Fibroblast of lung (primary cell): ENCODE results near the gene MVP. TPM values are rescaled to one million over a fixed set of nuclear protein-coding genes. Genes with fewer than 3 reads are reported as not detected.

Experiments
- DNase-seq, 2 donors: peaks; one replicate each; pipeline versions ENCODE4 v3.0.0 to v3.0.0-alpha.2; 2010; ENCODE audit warnings: low read depth in 2 of 2
- H2AFZ ChIP-seq: 2 replicates; pipeline ENCODE4 v1.5.1; 2012; ENCODE audit warnings: low read length, control low read depth, inconsistent platforms
- H3K27ac ChIP-seq: 2 replicates; pipeline ENCODE4 v1.5.1; 2011; ENCODE audit warnings: low read length, control low read depth; ENCODE audit not compliant: insufficient read depth
- H3K27me3 ChIP-seq: 2 replicates; pipeline ENCODE4 v1.5.1; 2011; ENCODE audit warnings: mild to moderate bottlenecking, low read length; ENCODE audit not compliant: control insufficient read depth, insufficient read depth
- H3K36me3 ChIP-seq: 2 replicates; pipeline ENCODE4 v1.5.1; 2011; ENCODE audit warnings: low read length; ENCODE audit not compliant: control insufficient read depth, insufficient read depth
- H3K4me1 ChIP-seq: 2 replicates; pipeline ENCODE4 v1.5.1; 2011; ENCODE audit warnings: low read length; ENCODE audit not compliant: control insufficient read depth, insufficient read depth; ENCODE audit errors: extremely low read depth
- H3K4me2 ChIP-seq: 2 replicates; pipeline ENCODE4 v1.5.1; 2011; ENCODE audit warnings: low read length, control low read depth; ENCODE audit not compliant: insufficient read depth; ENCODE audit errors: extremely low read depth
- H3K4me3 ChIP-seq, 4 experiments: fragments of 200-600 bp in 1 of 4; sonication (generic) in 1 of 4; replicated peaks in 1 of 4; 2 replicates each; pipeline ENCODE4 v1.5.1; 2011 to 2016; ENCODE audit warnings: low read length in 4 of 4, low read depth in 3 of 4, mild to moderate bottlenecking in 3 of 4, control low read depth in 2 of 4, inconsistent platforms in 1 of 4, mixed read lengths in 1 of 4; ENCODE audit not compliant: insufficient read depth in 1 of 4; ENCODE audit errors: control extremely low read depth in 1 of 4
- H3K79me2 ChIP-seq: 2 replicates; pipeline ENCODE4 v1.5.1; 2012; ENCODE audit warnings: mild to moderate bottlenecking, low read length, inconsistent platforms; ENCODE audit not compliant: control insufficient read depth, insufficient read depth
- H3K9ac ChIP-seq: 2 replicates; pipeline ENCODE4 v1.5.1; 2011; ENCODE audit warnings: mild to moderate bottlenecking, low read length, control low read depth; ENCODE audit not compliant: insufficient read depth
- H3K9me3 ChIP-seq: 2 replicates; pipeline ENCODE4 v1.5.1; 2012; ENCODE audit warnings: low read depth, low read length; ENCODE audit not compliant: control insufficient read depth, insufficient read depth
- H4K20me1 ChIP-seq: 2 replicates; pipeline ENCODE4 v1.5.1; 2011; ENCODE audit warnings: low read length; ENCODE audit not compliant: control insufficient read depth, insufficient read depth; ENCODE audit errors: extremely low read depth
- EZH2 ChIP-seq: IDR thresholded peaks from 2 replicates; pipeline ENCODE4 v1.5.1; 2012; ENCODE audit warnings: low read length, control low read depth, mild to moderate bottlenecking; ENCODE audit errors: missing control alignments
- polyA plus RNA-seq, 2 donors: library from polyadenylated mRNA; depleted of rRNA in 1 of 2; stranded (reverse) in 1 of 2; unstranded in 1 of 2; fragments of >200 nt; gene quantifications; 2 replicates each; pipeline ENCODE4 v1.2.1, GENCODE V29; 2011 to 2012; ENCODE audit warnings: missing spikeins in 1 of 2
- total RNA-seq: library from RNA; depleted of rRNA; stranded (reverse); fragments of >200 nt; gene quantifications from 2 replicates; pipeline ENCODE4 v1.2.1, GENCODE V29; 2014
- TF ChIP-seq, protein P1 (sequence below), 2 donors: IDR thresholded peaks in 1 of 2; conservative IDR thresholded peaks in 1 of 2; 1 replicate in 1 of 2; 2 replicates in 1 of 2; pipeline ENCODE4 v1.5.1; 2011 to 2012; ENCODE audit warnings: low read length in 2 of 2, control low read depth in 1 of 2, inconsistent platforms in 1 of 2, low read depth in 1 of 2, mild to moderate bottlenecking in 1 of 2

MVP gene
- total and polyA plus RNA-seq, 2 donors (not counting 1 experiment from before 2014, with no cell fraction given) = 208 to 518 TPM

GRCh38 chr16:29849505-29849904, 29.2 kb downstream of the MVP start:
- H3K9me3 ChIP-seq = no peaks in the 10 kb centered on the region
- H4K20me1 ChIP-seq = no peaks in the 10 kb centered on the region
- no peaks in the 10 kb centered on the region for H3K27me3 ChIP-seq
- no peak overlapping the region for H3K4me2 ChIP-seq
- no peaks in the 10 kb centered on the region for H3K79me2 ChIP-seq
- no peak overlapping the region for H3K27ac ChIP-seq
- TF ChIP-seq, protein P1, sequence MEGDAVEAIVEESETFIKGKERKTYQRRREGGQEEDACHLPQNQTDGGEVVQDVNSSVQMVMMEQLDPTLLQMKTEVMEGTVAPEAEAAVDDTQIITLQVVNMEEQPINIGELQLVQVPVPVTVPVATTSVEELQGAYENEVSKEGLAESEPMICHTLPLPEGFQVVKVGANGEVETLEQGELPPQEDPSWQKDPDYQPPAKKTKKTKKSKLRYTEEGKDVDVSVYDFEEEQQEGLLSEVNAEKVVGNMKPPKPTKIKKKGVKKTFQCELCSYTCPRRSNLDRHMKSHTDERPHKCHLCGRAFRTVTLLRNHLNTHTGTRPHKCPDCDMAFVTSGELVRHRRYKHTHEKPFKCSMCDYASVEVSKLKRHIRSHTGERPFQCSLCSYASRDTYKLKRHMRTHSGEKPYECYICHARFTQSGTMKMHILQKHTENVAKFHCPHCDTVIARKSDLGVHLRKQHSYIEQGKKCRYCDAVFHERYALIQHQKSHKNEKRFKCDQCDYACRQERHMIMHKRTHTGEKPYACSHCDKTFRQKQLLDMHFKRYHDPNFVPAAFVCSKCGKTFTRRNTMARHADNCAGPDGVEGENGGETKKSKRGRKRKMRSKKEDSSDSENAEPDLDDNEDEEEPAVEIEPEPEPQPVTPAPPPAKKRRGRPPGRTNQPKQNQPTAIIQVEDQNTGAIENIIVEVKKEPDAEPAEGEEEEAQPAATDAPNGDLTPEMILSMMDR (conservative IDR thresholded peaks at IDR 0.05 in 1 of 2, IDR thresholded peaks at IDR 0.05 in 1 of 2; ENCODE audit: low read depth in 1 of 2, low read length in 2 of 2) = no peak
- no peak for TF ChIP-seq EZH2
- no peak overlapping the region for H3K4me3 ChIP-seq
- no peaks in the 10 kb centered on the region for H3K4me1 ChIP-seq
- H3K36me3 ChIP-seq = peaks cover 36% of the 10 kb centered on the region
- no peak overlapping the region for H3K9ac ChIP-seq
- no peak overlapping the region for H2AFZ ChIP-seq
- no peak for DNase-seq

- no peaks in the 10 kb centered on the region for H4K20me1 ChIP-seq
- no peaks in the 10 kb centered on the region for H3K9me3 ChIP-seq
- H3K36me3 ChIP-seq = peaks cover 24% of the 10 kb centered on the region
- no peak overlapping the region for H3K27ac ChIP-seq
- H3K4me1 ChIP-seq = no peaks in the 10 kb centered on the region
- no peak overlapping the region for H3K4me2 ChIP-seq
- no peaks in the 10 kb centered on the region for H3K79me2 ChIP-seq
- no peak for TF ChIP-seq EZH2
- TF ChIP-seq, protein P1 (conservative IDR thresholded peaks at IDR 0.05 in 1 of 2, IDR thresholded peaks at IDR 0.05 in 1 of 2; ENCODE audit: low read depth in 1 of 2, low read length in 2 of 2) = no peak
- H3K4me3 ChIP-seq = no peak overlapping the region
- no peak for DNase-seq
- no peaks in the 10 kb centered on the region for H3K27me3 ChIP-seq
- H3K9ac ChIP-seq = no peak overlapping the region
- H2AFZ ChIP-seq = no peak overlapping the region
These were observed 30.7 kb downstream of the MVP start for GRCh38 chr16:29850998-29851397.

DNA sequence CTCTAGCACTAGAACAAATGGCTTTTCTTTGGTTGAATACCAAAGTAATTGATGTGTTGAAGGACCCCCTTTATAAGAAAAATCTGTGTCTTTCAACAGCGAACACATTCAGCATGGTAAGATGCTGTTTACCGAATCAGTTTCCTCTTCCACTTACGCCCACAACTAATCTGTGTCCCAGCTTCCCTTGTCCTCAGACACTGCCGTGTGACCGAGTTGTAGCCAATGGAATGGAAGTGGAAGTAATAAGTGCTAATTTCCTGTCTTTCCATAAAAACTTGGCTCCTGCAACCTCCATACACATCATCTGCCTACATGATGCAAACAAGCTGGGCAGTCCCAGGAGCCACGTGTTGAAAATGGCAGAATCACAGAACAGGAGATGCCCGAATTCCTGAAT, 32.4 kb downstream of the MVP start:
- peak; percentile 31 to 62 for DNase-seq
- Histone ChIP-seq H3K27me3 (no peaks in the 10 kb centered on the region), H3K4me2 (no peak overlapping the region), H2AFZ (no peak overlapping the region), H3K79me2 (no peaks in the 10 kb centered on the region), H3K9ac (no peak overlapping the region), H3K9me3 (no peaks in the 10 kb centered on the region), H3K27ac (no peak overlapping the region), H3K4me1 (no peaks in the 10 kb centered on the region), H3K4me3 (no peak overlapping the region), H4K20me1 (no peaks in the 10 kb centered on the region), H3K36me3 (peaks cover 15% of the 10 kb centered on the region)
- TF ChIP-seq EZH2 = no peak
- TF ChIP-seq, protein P1 (conservative IDR thresholded peaks at IDR 0.05 in 1 of 2, IDR thresholded peaks at IDR 0.05 in 1 of 2; ENCODE audit: low read depth in 1 of 2, low read length in 2 of 2) = no peak
